GM12873 (cell line): ENCODE results near the gene FCHO1.

Source experiments
- CTCF ChIP-seq: IDR thresholded peaks from 2 replicates; pipeline ENCODE4 v1.5.1; 2012; ENCODE audit warnings: low read depth, mild to moderate bottlenecking, moderate library complexity, low read length, control low read depth; ENCODE audit not compliant: insufficient read depth; ENCODE audit errors: missing control alignments

Gene FCHO1

GRCh38 chr19:17751103-17751911 is at the start of gene FCHO1:
Gene FCHO1, plus strand, starts transcription at chr19:17751477. Its CDS starts 3,688 bp downstream, at chr19:17755165.
- no peak for TF ChIP-seq CTCF

- peak; percentile 97 for TF ChIP-seq CTCF
Measured at GRCh38 chr19:17703824-17704463, 47.3 kb upstream of the FCHO1 start.

- no peak for TF ChIP-seq CTCF
Measured at GRCh38 chr19:17706750-17707181, 44.5 kb upstream of the FCHO1 start.

- TF ChIP-seq CTCF, result no peak
Measured at GRCh38 chr19:17711851-17712250, 39.4 kb upstream of the FCHO1 start.

GRCh38 chr19:17716309-17716929 is 34.9 kb upstream of the FCHO1 start:
- peak; percentile 43 for TF ChIP-seq CTCF

- no peak for TF ChIP-seq CTCF
Measured at GRCh38 chr19:17718550-17718946, 32.7 kb upstream of the FCHO1 start.
